Measurements from ENCODE around the gene TOGARAM2. TPM values are rescaled to one million over a fixed set of nuclear protein-coding genes. Genes with fewer than 3 reads are reported as not detected.

Gene TOGARAM2
- total and polyA plus RNA-seq, 2 donors, result 0.90 to 3.3 TPM

DNA sequence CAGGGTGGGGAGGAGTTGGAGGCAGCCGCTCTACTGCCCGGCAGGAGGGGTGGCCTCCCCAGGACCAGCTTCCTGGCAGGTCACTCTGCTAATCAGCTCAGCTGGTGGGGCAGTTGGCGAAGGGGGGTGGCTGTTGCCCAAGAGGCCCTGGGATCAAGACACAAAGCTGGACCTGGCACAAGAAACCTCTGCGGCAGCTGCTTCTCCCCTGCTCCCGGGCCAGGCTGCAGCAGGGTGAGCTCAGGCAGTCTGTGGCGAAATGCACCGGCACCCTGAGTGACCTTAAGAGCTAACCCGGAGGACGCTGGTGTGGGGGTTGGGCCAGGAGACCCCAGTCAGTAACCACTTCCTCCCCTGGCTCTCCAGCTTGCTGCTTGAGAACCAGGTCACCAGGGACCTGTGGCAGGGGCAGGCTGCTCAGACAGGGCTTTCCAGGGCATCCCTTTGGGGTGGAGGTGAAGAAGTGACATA lies 31.1 kb downstream of the TOGARAM2 start:
- no peak overlapping the region for H3K4me3 ChIP-seq (ENCODE audit: low read length in 2 of 2)
- no peaks in the 10 kb centered on the region for H3K36me3 ChIP-seq (ENCODE audit: control insufficient read depth in 2 of 2, insufficient read depth in 2 of 2, low read length in 1 of 2)
- H3K27ac ChIP-seq (ENCODE audit: low read depth in 1 of 2, low read length in 1 of 2), result peak overlapping the region; percentile 85 to 89
- peak in 3 of 9 donors; percentile 42 to 72 (median 56) for DNase-seq (ENCODE audit: low read depth in 6 of 9, low spot score in 9 of 9)
- no peaks in the 10 kb centered on the region for H3K9me3 ChIP-seq (ENCODE audit: control insufficient read depth in 2 of 2, insufficient read depth in 1 of 2, low read length in 1 of 2)
- WGBS, result 42% methylated on average over 9 of the region's 9 CpGs
- no peaks in the 10 kb centered on the region for H3K27me3 ChIP-seq (ENCODE audit: control insufficient read depth in 2 of 2, insufficient read depth in 1 of 2, low read length in 1 of 2)
- H3K4me1 ChIP-seq (ENCODE audit: control insufficient read depth in 2 of 2, insufficient read depth in 2 of 2, low read length in 2 of 2), result peaks cover 79 to 87% of the 10 kb centered on the region in 2 donors

DNA sequence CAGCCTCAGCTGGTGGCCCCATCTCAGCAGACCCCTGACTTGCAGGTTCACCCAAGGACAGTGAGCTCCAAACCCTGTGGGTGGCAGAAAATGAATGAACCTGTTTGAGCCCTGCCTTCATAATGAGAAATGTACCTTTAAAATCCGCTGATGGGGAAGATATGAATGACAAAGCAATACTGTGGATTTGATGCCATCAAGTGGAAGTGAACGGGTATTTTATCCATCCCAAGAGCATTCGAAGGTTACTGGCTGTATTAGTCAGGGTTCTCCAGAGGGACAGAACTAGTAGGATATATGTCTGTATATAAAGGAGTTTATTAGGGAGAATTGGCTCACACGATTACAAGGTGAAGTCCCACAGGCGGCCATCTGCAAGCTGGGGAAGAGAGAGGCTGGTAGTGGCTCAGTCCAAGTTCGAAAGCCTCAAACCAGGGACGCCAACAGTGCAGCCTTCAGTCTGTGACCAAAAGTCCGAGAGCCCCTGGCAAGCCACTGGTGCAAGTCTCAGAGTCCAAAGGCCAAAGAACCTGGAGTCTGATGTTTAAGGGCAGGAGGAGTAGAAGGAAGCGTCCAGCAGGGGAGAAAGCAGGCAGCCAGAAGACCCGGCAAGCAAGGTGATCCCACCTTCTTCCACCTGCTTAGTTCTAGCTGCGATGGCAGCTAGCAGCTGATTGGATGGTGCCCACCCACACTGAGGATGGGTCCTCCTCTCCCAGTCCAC lies 32.1 kb downstream of the TOGARAM2 start:
- 93% methylated on average over 11 of the region's 11 CpGs for WGBS
- peaks cover 79 to 87% of the 10 kb centered on the region in 2 donors for H3K4me1 ChIP-seq (ENCODE audit: control insufficient read depth in 2 of 2, insufficient read depth in 2 of 2, low read length in 2 of 2)
- no peaks in the 10 kb centered on the region for H3K36me3 ChIP-seq (ENCODE audit: control insufficient read depth in 2 of 2, insufficient read depth in 2 of 2, low read length in 1 of 2)

DNA sequence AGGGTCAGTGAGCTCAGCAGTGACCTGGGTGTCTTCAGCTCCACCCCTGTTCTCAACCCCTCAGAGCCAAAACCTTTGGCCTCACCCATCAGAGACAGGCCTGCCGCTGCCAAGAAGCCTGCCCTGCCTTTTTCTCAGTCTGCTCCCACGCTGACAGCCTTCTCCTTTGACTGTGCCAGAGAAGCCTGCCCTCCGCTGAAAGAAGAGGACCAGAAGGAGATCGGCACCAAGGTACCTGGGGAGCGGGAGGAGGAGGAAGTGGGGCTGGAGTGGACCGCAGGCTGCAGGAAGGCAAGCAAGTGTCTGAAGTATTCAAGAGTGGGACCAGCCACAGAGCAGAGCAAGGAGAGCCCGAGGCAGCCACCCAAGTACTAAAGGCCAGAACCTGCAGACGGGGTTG lies 33.2 kb downstream of the TOGARAM2 start:
- 52% methylated on average over 8 of the region's 8 CpGs for WGBS
- no peaks in the 10 kb centered on the region for H3K9me3 ChIP-seq (ENCODE audit: control insufficient read depth in 2 of 2, insufficient read depth in 1 of 2, low read length in 1 of 2)
- H3K4me1 ChIP-seq (ENCODE audit: control insufficient read depth in 2 of 2, insufficient read depth in 2 of 2, low read length in 2 of 2), result peaks cover 70 to 78% of the 10 kb centered on the region in 2 donors
- no peaks in the 10 kb centered on the region for H3K36me3 ChIP-seq (ENCODE audit: control insufficient read depth in 2 of 2, insufficient read depth in 2 of 2, low read length in 1 of 2)
- H3K4me3 ChIP-seq (ENCODE audit: low read length in 2 of 2), result peak overlapping the region in 1 of 2 donors; percentile 3
- DNase-seq (ENCODE audit: low read depth in 6 of 9, low spot score in 9 of 9), result peak in 1 of 9 donors; percentile 29
- H3K27me3 ChIP-seq (ENCODE audit: control insufficient read depth in 2 of 2, insufficient read depth in 1 of 2, low read length in 1 of 2), result no peaks in the 10 kb centered on the region
- peak overlapping the region; percentile 91 to 92 for H3K27ac ChIP-seq (ENCODE audit: low read depth in 1 of 2, low read length in 1 of 2)

More for the DNA sequence above, 32.1 kb downstream of the TOGARAM2 start:
- Histone ChIP-seq H3K4me3 (ENCODE audit: low read length in 2 of 2) (no peak overlapping the region), H3K9me3 (ENCODE audit: control insufficient read depth in 2 of 2, insufficient read depth in 1 of 2, low read length in 1 of 2) (no peaks in the 10 kb centered on the region), H3K27me3 (ENCODE audit: control insufficient read depth in 2 of 2, insufficient read depth in 1 of 2, low read length in 1 of 2) (no peaks in the 10 kb centered on the region), H3K27ac (ENCODE audit: low read depth in 1 of 2, low read length in 1 of 2) (no peak overlapping the region)
- peak in 1 of 9 donors; percentile 35 for DNase-seq (ENCODE audit: low read depth in 6 of 9, low spot score in 9 of 9)

DNA sequence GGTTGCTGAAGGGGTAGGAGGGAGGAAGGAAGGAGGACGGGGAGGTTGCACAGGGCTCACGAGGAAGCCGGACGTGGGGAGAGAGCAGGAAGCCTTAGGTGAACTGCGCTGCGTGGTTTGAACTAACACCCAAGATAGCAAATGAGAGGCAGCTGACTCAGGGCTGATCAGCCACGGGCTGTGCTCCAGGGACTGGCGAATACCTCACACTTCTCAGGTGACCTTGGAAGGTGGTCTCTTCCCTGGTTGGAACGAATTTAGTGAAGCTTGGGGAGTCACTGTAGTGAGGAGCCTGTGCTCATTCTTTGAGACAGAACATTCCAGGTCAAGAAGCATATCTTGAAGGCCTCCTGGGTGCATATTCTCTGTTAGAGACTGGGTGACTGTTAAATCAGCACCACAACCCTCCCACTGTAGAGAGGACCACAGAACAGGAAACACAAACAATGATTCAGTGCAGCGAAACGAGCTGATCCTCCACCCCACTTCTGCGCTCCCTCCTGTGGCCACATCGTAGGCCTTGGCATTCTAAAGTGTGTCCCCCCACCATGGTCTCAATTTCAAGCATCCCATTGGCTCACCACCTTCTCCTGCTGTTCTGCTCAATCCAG lies 33.8 kb downstream of the TOGARAM2 start:
- WGBS, result 8% methylated on average over 13 of the region's 13 CpGs
- peak in 7 of 9 donors; percentile 42 to 88 (median 62) for DNase-seq (ENCODE audit: low read depth in 6 of 9, low spot score in 9 of 9)
- Histone ChIP-seq H3K9me3 (ENCODE audit: control insufficient read depth in 2 of 2, insufficient read depth in 1 of 2, low read length in 1 of 2) (no peaks in the 10 kb centered on the region), H3K4me3 (ENCODE audit: low read length in 2 of 2) (peak overlapping the region in 1 of 2 donors; percentile 3), H3K36me3 (ENCODE audit: control insufficient read depth in 2 of 2, insufficient read depth in 2 of 2, low read length in 1 of 2) (no peaks in the 10 kb centered on the region), H3K4me1 (ENCODE audit: control insufficient read depth in 2 of 2, insufficient read depth in 2 of 2, low read length in 2 of 2) (peaks cover 64 to 72% of the 10 kb centered on the region in 2 donors), H3K27me3 (ENCODE audit: control insufficient read depth in 2 of 2, insufficient read depth in 1 of 2, low read length in 1 of 2) (no peaks in the 10 kb centered on the region), H3K27ac (ENCODE audit: low read depth in 1 of 2, low read length in 1 of 2) (peak overlapping the region; percentile 91 to 92)

DNA sequence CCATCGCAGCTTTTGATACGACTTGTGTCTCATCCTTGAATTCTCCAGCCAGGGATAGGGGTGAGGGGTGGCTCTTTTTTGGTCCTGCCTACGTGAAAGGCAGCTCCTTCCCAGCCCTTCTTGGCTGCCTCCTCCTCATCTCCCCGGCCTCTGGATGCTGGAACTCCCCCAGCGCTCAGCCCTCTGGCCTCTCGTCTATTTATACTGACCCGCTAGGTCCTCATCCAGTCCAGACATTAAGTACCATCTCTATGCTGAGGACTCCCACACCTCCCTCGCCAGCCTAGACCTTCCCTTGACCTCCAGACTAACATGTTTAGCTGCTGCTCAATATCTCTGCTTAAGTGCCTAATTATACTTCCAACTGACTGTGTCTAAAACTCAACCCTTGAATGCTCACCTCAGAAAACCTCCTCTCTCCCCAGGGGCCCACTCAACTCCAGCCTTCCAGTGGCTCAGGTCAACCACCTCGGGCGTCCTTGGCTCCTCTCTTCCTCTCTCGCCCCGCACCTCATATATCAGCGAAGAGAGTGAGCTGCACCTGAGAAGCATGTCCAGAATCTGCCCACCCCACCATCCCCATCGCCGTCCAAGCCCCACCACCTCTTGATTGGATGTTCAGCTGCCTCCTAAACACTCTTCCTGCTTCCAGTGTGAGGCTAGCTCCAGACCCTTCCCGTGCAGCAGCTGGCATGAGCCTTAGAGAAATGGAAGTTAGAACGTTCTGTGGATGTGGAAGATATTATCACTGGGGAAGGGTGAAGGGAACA lies 34.8 kb downstream of the TOGARAM2 start:
- no peaks in the 10 kb centered on the region for H3K27me3 ChIP-seq (ENCODE audit: control insufficient read depth in 2 of 2, insufficient read depth in 1 of 2, low read length in 1 of 2)
- H3K9me3 ChIP-seq (ENCODE audit: control insufficient read depth in 2 of 2, insufficient read depth in 1 of 2, low read length in 1 of 2), result no peaks in the 10 kb centered on the region
- no peaks in the 10 kb centered on the region for H3K36me3 ChIP-seq (ENCODE audit: control insufficient read depth in 2 of 2, insufficient read depth in 2 of 2, low read length in 1 of 2)
- peak overlapping the region; percentile 91 to 92 for H3K27ac ChIP-seq (ENCODE audit: low read depth in 1 of 2, low read length in 1 of 2)
- H3K4me3 ChIP-seq (ENCODE audit: low read length in 2 of 2), result no peak overlapping the region
- H3K4me1 ChIP-seq (ENCODE audit: control insufficient read depth in 2 of 2, insufficient read depth in 2 of 2, low read length in 2 of 2), result peaks cover 55 to 63% of the 10 kb centered on the region in 2 donors
- WGBS, result 87% methylated on average over 17 of the region's 17 CpGs
- DNase-seq (ENCODE audit: low read depth in 6 of 9, low spot score in 9 of 9), result no peak

DNA sequence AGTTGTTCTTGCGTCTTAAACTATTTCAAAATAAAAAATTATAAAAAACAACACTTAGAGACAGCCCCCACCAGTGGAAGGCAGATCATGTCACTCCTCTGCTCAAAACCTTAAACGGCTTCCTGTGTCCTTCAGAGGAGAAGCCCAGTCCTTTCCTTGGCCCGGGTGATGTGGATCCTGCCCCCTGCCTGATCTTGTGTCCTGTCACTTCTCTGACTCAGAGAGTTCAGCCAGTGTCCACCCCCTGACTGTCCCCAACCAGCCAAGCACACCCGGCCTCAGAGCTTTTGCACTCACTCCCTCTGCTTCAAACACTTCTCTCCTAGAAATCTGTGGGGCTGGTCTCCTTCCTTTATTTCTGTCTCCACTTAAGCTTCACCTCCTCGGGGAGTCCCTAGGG lies 35.4 kb downstream of the TOGARAM2 start:
- H3K27ac ChIP-seq (ENCODE audit: low read depth in 1 of 2, low read length in 1 of 2), result no peak overlapping the region
- whole genome bisulfite sequencing, result 85% methylated on average over 5 of the region's 5 CpGs
- DNase-seq (ENCODE audit: low read depth in 6 of 9, low spot score in 9 of 9), result no peak
- peaks cover 48 to 57% of the 10 kb centered on the region in 2 donors for H3K4me1 ChIP-seq (ENCODE audit: control insufficient read depth in 2 of 2, insufficient read depth in 2 of 2, low read length in 2 of 2)
- no peaks in the 10 kb centered on the region for H3K9me3 ChIP-seq (ENCODE audit: control insufficient read depth in 2 of 2, insufficient read depth in 1 of 2, low read length in 1 of 2)
- no peaks in the 10 kb centered on the region for H3K27me3 ChIP-seq (ENCODE audit: control insufficient read depth in 2 of 2, insufficient read depth in 1 of 2, low read length in 1 of 2)
- H3K36me3 ChIP-seq (ENCODE audit: control insufficient read depth in 2 of 2, insufficient read depth in 2 of 2, low read length in 1 of 2), result no peaks in the 10 kb centered on the region
- H3K4me3 ChIP-seq (ENCODE audit: low read length in 2 of 2), result no peak overlapping the region

DNA sequence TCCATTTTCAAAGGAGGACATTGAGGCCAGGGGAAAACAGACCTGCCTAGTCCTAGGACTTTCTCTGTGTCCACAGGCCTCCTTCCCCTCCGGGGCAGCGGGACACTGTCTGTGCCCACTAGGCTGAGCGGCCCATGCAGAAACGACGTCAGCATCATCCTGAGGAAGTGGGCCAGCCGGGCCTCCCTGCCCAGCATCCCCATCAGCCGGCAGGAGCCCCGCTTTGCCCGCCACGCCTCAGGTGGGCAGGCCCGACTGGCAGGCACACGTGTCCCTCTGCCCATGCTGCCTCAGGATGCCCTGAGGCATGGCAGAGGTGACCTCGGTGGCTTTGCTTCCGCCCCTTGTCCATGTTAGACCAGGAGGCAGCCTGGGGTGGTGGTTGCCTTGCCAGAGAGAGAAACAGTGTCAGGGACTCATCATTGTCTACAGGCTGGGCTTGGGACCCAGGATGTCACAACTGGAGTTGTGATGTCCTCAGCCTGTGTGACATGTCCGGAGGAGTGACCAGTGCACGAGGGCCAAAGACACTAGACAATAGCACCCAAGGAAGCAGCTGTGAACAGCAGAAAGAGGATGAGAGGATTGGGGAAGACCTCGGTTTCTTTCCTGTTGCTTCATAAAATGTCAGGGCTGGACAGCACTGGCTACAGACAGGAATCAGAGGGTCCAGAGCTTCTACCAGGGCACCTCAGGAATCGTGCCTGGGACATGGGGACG lies 36.8 kb downstream of the TOGARAM2 start:
- Histone ChIP-seq H3K4me1 (ENCODE audit: control insufficient read depth in 2 of 2, insufficient read depth in 2 of 2, low read length in 2 of 2) (peaks cover 35 to 43% of the 10 kb centered on the region in 2 donors), H3K27me3 (ENCODE audit: control insufficient read depth in 2 of 2, insufficient read depth in 1 of 2, low read length in 1 of 2) (no peaks in the 10 kb centered on the region), H3K4me3 (ENCODE audit: low read length in 2 of 2) (no peak overlapping the region), H3K27ac (ENCODE audit: low read depth in 1 of 2, low read length in 1 of 2) (no peak overlapping the region), H3K36me3 (ENCODE audit: control insufficient read depth in 2 of 2, insufficient read depth in 2 of 2, low read length in 1 of 2) (no peaks in the 10 kb centered on the region), H3K9me3 (ENCODE audit: control insufficient read depth in 2 of 2, insufficient read depth in 1 of 2, low read length in 1 of 2) (no peaks in the 10 kb centered on the region)
- DNase-seq (ENCODE audit: low read depth in 6 of 9, low spot score in 9 of 9), result no peak
- WGBS, result 96% methylated on average over 19 of the region's 19 CpGs

DNA sequence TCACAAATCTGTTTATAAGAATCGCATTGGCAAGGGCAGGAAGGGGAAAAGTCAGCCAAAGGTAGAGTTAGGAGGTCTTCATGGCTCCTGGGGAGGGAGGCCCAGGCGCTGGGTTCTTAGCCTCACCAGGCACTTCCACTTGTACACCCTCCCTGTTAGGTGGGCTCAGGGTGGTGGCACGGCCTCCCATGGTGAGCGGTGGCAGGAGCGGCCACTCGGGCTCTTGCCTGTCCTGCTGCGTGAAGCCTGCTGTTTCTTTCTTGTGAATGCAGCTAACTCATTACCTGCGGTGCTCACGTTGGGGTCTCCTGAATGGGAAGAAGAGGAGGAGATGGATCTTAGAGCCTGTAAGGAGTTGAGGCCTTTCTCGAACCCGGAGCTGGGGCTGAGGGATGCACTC lies 40.8 kb downstream of the TOGARAM2 start:
- Histone ChIP-seq H3K27me3 (ENCODE audit: control insufficient read depth in 2 of 2, insufficient read depth in 1 of 2, low read length in 1 of 2) (no peaks in the 10 kb centered on the region), H3K27ac (ENCODE audit: low read depth in 1 of 2, low read length in 1 of 2) (no peak overlapping the region), H3K4me1 (ENCODE audit: control insufficient read depth in 2 of 2, insufficient read depth in 2 of 2, low read length in 2 of 2) (peaks cover under 1 to 3% of the 10 kb centered on the region in 2 donors), H3K4me3 (ENCODE audit: low read length in 2 of 2) (no peak overlapping the region), H3K36me3 (ENCODE audit: control insufficient read depth in 2 of 2, insufficient read depth in 2 of 2, low read length in 1 of 2) (no peaks in the 10 kb centered on the region), H3K9me3 (ENCODE audit: control insufficient read depth in 2 of 2, insufficient read depth in 1 of 2, low read length in 1 of 2) (peaks cover 0 to 3% of the 10 kb centered on the region in 2 donors)
- no peak for DNase-seq (ENCODE audit: low read depth in 6 of 9, low spot score in 9 of 9)
- 94% methylated on average over 11 of the region's 11 CpGs for WGBS

Data from thymus (tissue), 11 donors.